Mammary epithelial cell (primary cell): Measurements from ENCODE around the gene WAS.

ENCODE experiments used
- CTCF ChIP-seq, 2 donors: IDR thresholded peaks in 1 of 2; conservative IDR thresholded peaks in 1 of 2; 2 replicates each; pipeline ENCODE4 v1.5.1; 2011 to 2012; ENCODE audit warnings: inconsistent platforms in 2 of 2, low read length in 2 of 2, mild to moderate bottlenecking in 2 of 2, control low read depth in 1 of 2, low read depth in 1 of 2; ENCODE audit not compliant: insufficient read depth in 1 of 2; ENCODE audit errors: extremely low read depth in 1 of 2
- EZH2 ChIP-seq: IDR thresholded peaks from 2 replicates; pipeline ENCODE4 v1.6.1; 2012; ENCODE audit warnings: low read length, inconsistent platforms, borderline replicate concordance

GRCh38 chrX:48695925-48696300 is 12.3 kb downstream of the WAS start:
- TF ChIP-seq CTCF (conservative IDR thresholded peaks at IDR 0.05 in 1 of 2, IDR thresholded peaks at IDR 0.05 in 1 of 2; ENCODE audit: extremely low read depth in 1 of 2, insufficient read depth in 1 of 2, low read depth in 1 of 2, low read length in 2 of 2): no peak
- TF ChIP-seq EZH2: no peak
